Measurements from ENCODE around the gene CYB5B. TPM values are rescaled to one million over a fixed set of nuclear protein-coding genes. Genes with fewer than 3 reads are reported as not detected.

The CYB5B gene
- total and polyA plus RNA-seq, 2 experiments from 2014 or later: 27.9 to 149 TPM

DNA sequence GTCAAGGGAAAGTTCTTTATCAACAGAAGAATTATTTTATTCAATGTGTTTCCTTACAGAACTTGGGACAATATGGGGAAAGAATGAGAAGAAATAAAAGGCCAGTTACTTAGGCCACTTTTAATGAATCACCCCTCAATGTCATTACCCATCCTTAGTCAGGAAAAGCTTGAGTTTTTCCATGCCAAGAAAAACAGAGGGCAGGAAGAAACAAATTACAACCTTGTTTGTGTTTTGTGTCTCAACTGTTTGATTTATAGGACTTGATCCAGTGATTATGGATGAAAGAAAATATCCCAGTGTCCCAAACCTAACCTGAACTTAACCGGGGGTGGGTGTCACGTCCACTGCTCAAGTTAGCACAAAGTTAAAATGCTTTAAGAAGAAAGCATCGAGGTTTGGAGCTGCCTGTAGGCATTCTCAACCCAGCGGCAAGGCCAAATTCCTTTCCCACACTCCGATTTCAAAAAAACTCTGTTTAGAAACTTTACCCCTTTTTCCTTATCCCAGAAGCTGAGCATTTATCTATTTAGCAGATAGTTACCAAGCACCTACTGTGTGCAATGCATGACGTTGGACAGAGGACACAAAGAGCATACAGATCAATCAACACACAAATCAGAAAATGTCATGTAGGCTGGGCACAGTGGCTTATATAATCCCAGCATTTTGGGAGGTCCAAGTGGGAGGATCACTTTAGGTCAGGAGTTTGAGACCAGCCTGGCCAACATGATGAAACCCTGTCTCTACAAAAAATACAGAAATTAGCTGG is 14.0 kb upstream of the CYB5B start:
- H3K9me3 ChIP-seq (ENCODE audit: low read depth): no peaks in the 10 kb centered on the region
- no peaks in the 10 kb centered on the region for H3K27me3 ChIP-seq
- no peaks in the 10 kb centered on the region for H3K36me3 ChIP-seq
- peak in 1 of 2 donors; percentile 74 for DNase-seq (ENCODE audit: low read depth in 1 of 2, low spot score in 1 of 2)
- H3K27ac ChIP-seq: no peak overlapping the region
- TF ChIP-seq, protein P1, sequence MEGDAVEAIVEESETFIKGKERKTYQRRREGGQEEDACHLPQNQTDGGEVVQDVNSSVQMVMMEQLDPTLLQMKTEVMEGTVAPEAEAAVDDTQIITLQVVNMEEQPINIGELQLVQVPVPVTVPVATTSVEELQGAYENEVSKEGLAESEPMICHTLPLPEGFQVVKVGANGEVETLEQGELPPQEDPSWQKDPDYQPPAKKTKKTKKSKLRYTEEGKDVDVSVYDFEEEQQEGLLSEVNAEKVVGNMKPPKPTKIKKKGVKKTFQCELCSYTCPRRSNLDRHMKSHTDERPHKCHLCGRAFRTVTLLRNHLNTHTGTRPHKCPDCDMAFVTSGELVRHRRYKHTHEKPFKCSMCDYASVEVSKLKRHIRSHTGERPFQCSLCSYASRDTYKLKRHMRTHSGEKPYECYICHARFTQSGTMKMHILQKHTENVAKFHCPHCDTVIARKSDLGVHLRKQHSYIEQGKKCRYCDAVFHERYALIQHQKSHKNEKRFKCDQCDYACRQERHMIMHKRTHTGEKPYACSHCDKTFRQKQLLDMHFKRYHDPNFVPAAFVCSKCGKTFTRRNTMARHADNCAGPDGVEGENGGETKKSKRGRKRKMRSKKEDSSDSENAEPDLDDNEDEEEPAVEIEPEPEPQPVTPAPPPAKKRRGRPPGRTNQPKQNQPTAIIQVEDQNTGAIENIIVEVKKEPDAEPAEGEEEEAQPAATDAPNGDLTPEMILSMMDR (IDR thresholded peaks at IDR 0.05; ENCODE audit: low read depth, low read length): no peak
- H3K4me3 ChIP-seq: no peak overlapping the region
- H3K4me1 ChIP-seq (ENCODE audit: low read depth): no peaks in the 10 kb centered on the region

DNA sequence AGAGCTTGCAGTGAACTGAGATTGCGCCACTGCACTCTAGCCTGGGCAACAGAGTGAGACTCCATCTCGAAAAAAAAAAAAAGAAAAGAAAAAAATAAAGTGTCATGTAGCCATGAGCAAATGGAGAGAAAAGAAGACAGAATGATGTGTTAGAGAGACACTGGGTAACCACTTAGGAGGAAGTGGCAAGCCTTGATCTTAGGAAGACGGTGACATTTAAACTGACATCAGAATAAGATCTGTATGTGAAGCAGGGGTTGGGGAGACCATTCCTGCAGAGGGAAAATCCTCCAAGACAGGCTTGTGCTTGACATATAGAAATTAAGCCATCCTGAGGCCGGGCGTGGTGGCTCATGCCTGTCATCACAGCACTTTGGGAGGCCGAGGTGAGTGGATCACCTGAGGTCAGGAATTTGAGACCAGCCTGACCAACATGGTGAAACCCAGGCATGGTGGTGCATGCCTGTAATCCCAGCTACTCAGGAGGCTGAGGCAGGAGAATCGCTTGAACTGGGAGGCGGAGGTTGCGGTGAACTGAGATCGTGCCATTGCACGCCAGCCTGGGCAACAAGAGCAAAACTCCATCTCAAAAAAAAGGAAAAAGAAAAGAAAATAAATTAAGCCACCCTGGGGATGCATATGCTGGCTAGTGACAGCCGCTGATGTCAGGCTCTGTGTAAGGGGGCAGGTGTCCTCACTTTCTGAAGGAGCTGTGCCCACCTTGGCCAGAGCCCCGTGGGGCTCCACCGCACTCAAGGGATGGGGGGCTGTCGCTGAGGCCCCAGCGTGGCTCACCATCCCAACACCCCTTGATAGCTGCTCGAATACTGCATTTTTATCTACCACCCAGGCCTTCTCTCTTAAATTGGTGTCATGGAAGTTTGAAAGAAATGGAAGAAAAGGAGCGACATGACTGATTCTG is 13.1 kb upstream of the CYB5B start:
- H3K4me1 ChIP-seq (ENCODE audit: low read depth): no peaks in the 10 kb centered on the region
- TF ChIP-seq, protein P1 (IDR thresholded peaks at IDR 0.05; ENCODE audit: low read depth, low read length): no peak
- H3K4me3 ChIP-seq: no peak overlapping the region
- no peaks in the 10 kb centered on the region for H3K27me3 ChIP-seq
- H3K27ac ChIP-seq: no peak overlapping the region
- no peaks in the 10 kb centered on the region for H3K9me3 ChIP-seq (ENCODE audit: low read depth)
- DNase-seq (ENCODE audit: low read depth in 1 of 2, low spot score in 1 of 2): no peak
- no peaks in the 10 kb centered on the region for H3K36me3 ChIP-seq

GRCh38 chr16:69412287-69412686 is 12.1 kb upstream of the CYB5B start:
- DNase-seq (ENCODE audit: low read depth in 1 of 2, low spot score in 1 of 2): peak in 1 of 2 donors; percentile 29
- Histone ChIP-seq H3K4me1 (ENCODE audit: low read depth) (no peaks in the 10 kb centered on the region), H3K27ac (no peak overlapping the region), H3K9me3 (ENCODE audit: low read depth) (no peaks in the 10 kb centered on the region), H3K27me3 (no peaks in the 10 kb centered on the region), H3K4me3 (no peak overlapping the region), H3K36me3 (no peaks in the 10 kb centered on the region)
- TF ChIP-seq, protein P1 (IDR thresholded peaks at IDR 0.05; ENCODE audit: low read depth, low read length): no peak

DNA sequence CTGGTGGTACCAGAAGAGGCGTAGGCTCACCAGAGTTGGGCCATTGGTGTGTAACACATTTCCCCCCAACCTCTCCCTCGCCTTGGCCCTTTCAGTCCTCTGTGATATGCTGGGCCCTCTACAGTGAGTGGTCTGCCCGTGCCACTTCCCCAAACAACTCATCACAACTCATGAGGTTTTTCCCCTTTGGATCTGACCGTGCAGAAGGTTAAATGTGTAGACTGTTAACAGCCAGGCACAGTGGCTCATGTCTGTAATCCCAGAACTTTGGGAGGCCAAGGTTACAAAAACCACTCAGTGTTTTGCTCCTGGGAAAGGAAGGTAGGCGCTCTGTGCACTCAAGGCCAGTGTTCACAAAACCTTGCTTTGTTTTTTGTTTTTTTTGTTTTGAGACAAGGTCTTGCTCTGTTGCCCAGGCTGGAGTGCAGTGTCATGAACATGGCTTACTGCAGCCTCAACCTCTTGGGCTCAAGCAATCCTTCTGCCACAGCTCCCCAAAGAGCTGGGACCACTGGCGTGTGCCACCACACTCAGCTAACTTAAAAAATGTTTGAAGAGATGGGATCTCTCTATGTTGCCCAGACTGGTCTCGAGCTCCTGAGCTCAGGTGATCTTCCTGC is 11.3 kb upstream of the CYB5B start:
- no peak overlapping the region for H3K4me3 ChIP-seq
- no peaks in the 10 kb centered on the region for H3K27me3 ChIP-seq
- TF ChIP-seq, protein P1 (IDR thresholded peaks at IDR 0.05; ENCODE audit: low read depth, low read length): no peak
- H3K9me3 ChIP-seq (ENCODE audit: low read depth): no peaks in the 10 kb centered on the region
- H3K27ac ChIP-seq: no peak overlapping the region
- H3K4me1 ChIP-seq (ENCODE audit: low read depth): no peaks in the 10 kb centered on the region
- no peak for DNase-seq (ENCODE audit: low read depth in 1 of 2, low spot score in 1 of 2)
- no peaks in the 10 kb centered on the region for H3K36me3 ChIP-seq

DNA sequence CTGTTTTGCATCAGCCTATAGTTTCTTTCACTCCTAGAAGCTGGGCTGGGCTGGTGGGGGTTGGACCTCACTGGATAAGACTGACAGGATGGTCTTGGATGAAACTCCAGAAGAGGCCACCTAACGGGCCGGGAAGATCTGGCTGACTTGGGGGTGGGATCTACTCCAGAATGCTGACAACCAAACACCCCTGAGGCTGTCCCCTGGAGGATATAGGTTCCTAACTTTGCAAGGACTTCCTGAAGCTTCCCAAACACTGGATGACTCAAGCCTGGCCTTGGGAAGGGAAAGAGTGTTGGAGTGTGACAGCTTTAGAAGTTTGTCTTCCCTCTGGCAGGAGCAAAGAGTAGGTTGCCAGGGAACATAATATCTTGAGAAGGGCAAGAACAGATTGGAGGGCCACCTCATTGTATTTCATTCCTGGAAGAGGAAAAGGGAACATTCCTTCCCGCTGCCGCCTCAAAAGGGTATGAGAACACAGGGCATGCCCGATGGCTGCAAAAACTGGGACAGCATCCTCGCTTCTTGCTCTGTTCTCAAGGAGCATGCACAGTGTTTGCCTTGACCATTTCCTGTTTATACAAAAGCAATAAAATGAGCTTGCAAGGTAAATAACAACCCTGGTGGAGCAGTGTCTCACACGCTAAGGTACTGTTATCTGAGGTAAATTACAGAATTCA is 6.8 kb upstream of the CYB5B start:
- peak in 1 of 2 donors; percentile 40 for DNase-seq (ENCODE audit: low read depth in 1 of 2, low spot score in 1 of 2)

More for the DNA sequence above, 6.8 kb upstream of the CYB5B start:
- TF ChIP-seq, protein P1 (IDR thresholded peaks at IDR 0.05; ENCODE audit: low read depth, low read length): no peak
- Histone ChIP-seq H3K4me3 (no peak overlapping the region), H3K4me1 (ENCODE audit: low read depth) (no peaks in the 10 kb centered on the region), H3K9me3 (ENCODE audit: low read depth) (no peaks in the 10 kb centered on the region), H3K27ac (peak overlapping the region; percentile 55), H3K36me3 (no peaks in the 10 kb centered on the region), H3K27me3 (no peaks in the 10 kb centered on the region)

All from cardiac muscle cell (in vitro differentiated cells and primary cell).